Measurements from ENCODE around the gene PDZD2.
A peak's percentile ranks its signal among the peaks of the same experiment; 100 is the strongest.

Gene PDZD2

GRCh38 chr5:32123058-32123805, 484.3 kb downstream of the PDZD2 start:
- no peak for DNase-seq (ENCODE audit: extremely low read depth in 1 of 2, low read depth in 1 of 2)

GRCh38 chr5:32123889-32124676, 485.2 kb downstream of the PDZD2 start:
- no peak for DNase-seq (ENCODE audit: extremely low read depth in 1 of 2, low read depth in 1 of 2)

- DNase-seq (ENCODE audit: extremely low read depth in 1 of 2, low read depth in 1 of 2), result no peak
Measured at GRCh38 chr5:32126691-32127090, 487.8 kb downstream of the PDZD2 start.

- no peak for DNase-seq (ENCODE audit: extremely low read depth in 1 of 2, low read depth in 1 of 2)
Measured at GRCh38 chr5:32127711-32128110, 488.8 kb downstream of the PDZD2 start.

- DNase-seq (ENCODE audit: extremely low read depth in 1 of 2, low read depth in 1 of 2), result no peak
Measured at GRCh38 chr5:32129074-32129598, 490.2 kb downstream of the PDZD2 start.

GRCh38 chr5:32130865-32131264, 491.9 kb downstream of the PDZD2 start:
- no peak for DNase-seq (ENCODE audit: extremely low read depth in 1 of 2, low read depth in 1 of 2)

- no peak for DNase-seq (ENCODE audit: extremely low read depth in 1 of 2, low read depth in 1 of 2)
Measured at GRCh38 chr5:32131604-32132003, 492.7 kb downstream of the PDZD2 start.

GRCh38 chr5:32132757-32133156, 493.8 kb downstream of the PDZD2 start:
- DNase-seq (ENCODE audit: extremely low read depth in 1 of 2, low read depth in 1 of 2), result no peak

GRCh38 chr5:32135086-32135485, 496.2 kb downstream of the PDZD2 start:
- no peak for DNase-seq (ENCODE audit: extremely low read depth in 1 of 2, low read depth in 1 of 2)

- no peak for DNase-seq (ENCODE audit: extremely low read depth in 1 of 2, low read depth in 1 of 2)
Measured at GRCh38 chr5:32136342-32136741, 497.4 kb downstream of the PDZD2 start.

GRCh38 chr5:32138839-32139493, 500.0 kb downstream of the PDZD2 start:
- peak; percentile 47 to 70 for DNase-seq (ENCODE audit: extremely low read depth in 1 of 2, low read depth in 1 of 2)

GRCh38 chr5:32143617-32144377, 504.9 kb downstream of the PDZD2 start:
- DNase-seq (ENCODE audit: extremely low read depth in 1 of 2, low read depth in 1 of 2), result no peak

- DNase-seq (ENCODE audit: extremely low read depth in 1 of 2, low read depth in 1 of 2), result no peak
Measured at GRCh38 chr5:32144378-32145207, 505.7 kb downstream of the PDZD2 start.

- DNase-seq (ENCODE audit: extremely low read depth in 1 of 2, low read depth in 1 of 2), result no peak
Measured at GRCh38 chr5:32145378-32145777, 506.4 kb downstream of the PDZD2 start.

- no peak for DNase-seq (ENCODE audit: extremely low read depth in 1 of 2, low read depth in 1 of 2)
Measured at GRCh38 chr5:32147236-32147635, 508.3 kb downstream of the PDZD2 start.

GRCh38 chr5:32147959-32148358, 509.0 kb downstream of the PDZD2 start:
- DNase-seq (ENCODE audit: extremely low read depth in 1 of 2, low read depth in 1 of 2), result no peak

- DNase-seq (ENCODE audit: extremely low read depth in 1 of 2, low read depth in 1 of 2), result no peak
Measured at GRCh38 chr5:32150366-32150765, 511.4 kb downstream of the PDZD2 start.

GRCh38 chr5:32151198-32151597, 512.3 kb downstream of the PDZD2 start:
- DNase-seq (ENCODE audit: extremely low read depth in 1 of 2, low read depth in 1 of 2), result no peak

GRCh38 chr5:32153723-32154122, 514.8 kb downstream of the PDZD2 start:
- DNase-seq (ENCODE audit: extremely low read depth in 1 of 2, low read depth in 1 of 2), result no peak

GRCh38 chr5:32155211-32155610, 516.3 kb downstream of the PDZD2 start:
- no peak for DNase-seq (ENCODE audit: extremely low read depth in 1 of 2, low read depth in 1 of 2)

Measured in stimulated activated CD8-positive, alpha-beta memory T cell treated with anti-CD3 and anti-CD28 coated beads, Interleukin-7, amount 100 ng/mL, for 48 hours (primary cell).